Esophagus muscularis mucosa (tissue), 4 donors: ENCODE measurements around the gene NR2F6. TPM values are rescaled to one million over a fixed set of nuclear protein-coding genes. Genes with fewer than 3 reads are reported as not detected.

ENCODE experiments used
- DNase-seq: peaks from one replicate; pipeline ENCODE4 v3.0.0-alpha.2; 2017; ENCODE audit errors: extremely low spot score
- H3K27ac ChIP-seq, 4 donors: fragments of 200-600 bp; sonication (generic); replicated peaks in 1 of 4; 1 replicate in 3 of 4; 2 replicates in 1 of 4; pipeline ENCODE4 v1.5.1; 2016 to 2019; ENCODE audit warnings: mild to moderate bottlenecking in 1 of 4
- H3K27me3 ChIP-seq, 4 donors: fragments of 200-600 bp; sonication (generic); one replicate each; pipeline versions ENCODE4 v1.5.1 to v1.6.0; 2016 to 2019
- H3K36me3 ChIP-seq, 4 donors: fragments of 200-600 bp; sonication (generic); one replicate each; pipeline ENCODE4 v1.5.1; 2016 to 2019
- H3K4me1 ChIP-seq, 4 donors: fragments of 200-600 bp; sonication (generic); one replicate each; pipeline ENCODE4 v1.5.1; 2016 to 2019
- H3K4me3 ChIP-seq, 4 donors: fragments of 200-600 bp; sonication (generic); 1 replicate in 2 of 4; 2 replicates in 2 of 4; pipeline ENCODE4 v1.5.1; 2016 to 2019; ENCODE audit warnings: mild to moderate bottlenecking in 4 of 4, moderate library complexity in 1 of 4
- H3K9me3 ChIP-seq, 4 donors: fragments of 200-600 bp; sonication (generic); 1 replicate in 3 of 4; 2 replicates in 1 of 4; pipeline ENCODE4 v1.5.1; 2016 to 2019
- CTCF ChIP-seq, 3 experiments: fragments of 200-600 bp in 2 of 3; fragments of 450-650 bp in 1 of 3; sonication (generic) in 2 of 3; IDR thresholded peaks; one replicate each; pipeline ENCODE4 v1.5.1; 2017 to 2019; ENCODE audit warnings: antibody characterized with exemption in 3 of 3, mild to moderate bottlenecking in 2 of 3, moderate library complexity in 1 of 3
- EP300 ChIP-seq: sonication (generic); formaldehyde crosslinking; IDR thresholded peaks from one replicate; pipeline ENCODE4 v1.6.1; 2017; ENCODE audit warnings: antibody characterized with exemption
- POLR2A ChIP-seq: fragments of 450-650 bp; IDR thresholded peaks from one replicate; pipeline ENCODE4 v1.6.1; 2017; ENCODE audit warnings: antibody characterized with exemption, moderate library complexity, mild to moderate bottlenecking, low read depth
- POLR2AphosphoS5 ChIP-seq, 2 donors: sonication (generic); formaldehyde crosslinking; IDR thresholded peaks; one replicate each; pipeline ENCODE4 v1.6.1; 2017; ENCODE audit warnings: antibody characterized with exemption in 2 of 2
- WGBS: methylation state at CpG from one replicate; pipeline ENCODE4 v1.1.5; 2018; 5-methylcytosine and 5-hydroxymethylcytosine counted together
- intact Hi-C: fragments of 100-400 bp; cut with DNase I; formaldehyde crosslinking; loops from one replicate; pipeline ENCODE4 v1.15.1; 2023
- total RNA-seq, 4 donors: library from RNA; depleted of rRNA; stranded (reverse); fragments of >200 nt; gene quantifications; one replicate each; pipeline versions ENCODE4 v1.1.0 to v1.2.1, GENCODE V29; 2016

The NR2F6 gene
- total RNA-seq, 4 donors from 2014 or later = 38.6 to 88.0 (median 61.2) TPM

- no peak overlapping the region for H3K4me3 ChIP-seq
- H3K9me3 ChIP-seq = no peaks in the 10 kb centered on the region
- H3K4me1 ChIP-seq = peaks cover 6 to 25% (median 18%) of the 10 kb centered on the region in 4 donors
- 36% methylated on average over 14 of the region's 14 CpGs for WGBS
- DNase-seq = no peak
- intact Hi-C loops = no loop called here
- H3K36me3 ChIP-seq = peaks cover 0 to 35% (median 32%) of the 10 kb centered on the region in 4 donors
- TF ChIP-seq EP300 = no peak
- TF ChIP-seq POLR2A = no peak
- no peak for TF ChIP-seq POLR2AphosphoS5 (IDR thresholded peaks at IDR 0.05)
- no peak for TF ChIP-seq CTCF (IDR thresholded peaks at IDR 0.05)
- H3K27ac ChIP-seq = peak overlapping the region in 1 of 4 donors; percentile 27
- H3K27me3 ChIP-seq = no peaks in the 10 kb centered on the region
Measured at GRCh38 chr19:17220207-17220758, 25.4 kb downstream of the NR2F6 start.

GRCh38 chr19:17219286-17219685 lies 26.4 kb downstream of the NR2F6 start:
- DNase-seq = no peak
- intact Hi-C loops = loop anchor here (10.0 kb wide), 1 partner anchor 144 kb away; the partner anchor contains the start of genes HAUS8 and MYO9B
- no peak for TF ChIP-seq EP300
- no peak for TF ChIP-seq POLR2A
- no peak for TF ChIP-seq POLR2AphosphoS5 (IDR thresholded peaks at IDR 0.05)
- TF ChIP-seq CTCF (IDR thresholded peaks at IDR 0.05) = no peak
- WGBS = 93% methylated on average over 8 of the region's 8 CpGs
- Histone ChIP-seq H3K4me3 (no peak overlapping the region), H3K9me3 (no peaks in the 10 kb centered on the region), H3K36me3 (peaks cover 0 to 35% (median 32%) of the 10 kb centered on the region in 4 donors), H3K4me1 (peaks cover 14 to 31% (median 23%) of the 10 kb centered on the region in 4 donors), H3K27ac (no peak overlapping the region), H3K27me3 (no peaks in the 10 kb centered on the region)

GRCh38 chr19:17216058-17216670 lies 29.6 kb downstream of the NR2F6 start:
- Histone ChIP-seq H3K4me1 (peaks cover 14 to 31% (median 23%) of the 10 kb centered on the region in 4 donors), H3K9me3 (no peaks in the 10 kb centered on the region), H3K27me3 (no peaks in the 10 kb centered on the region), H3K4me3 (peak overlapping the region; percentile 61 to 91 (median 72)), H3K36me3 (peaks cover 7 to 54% (median 53%) of the 10 kb centered on the region in 4 donors), H3K27ac (peak overlapping the region; percentile 83 to 95 (median 90))
- no peak for TF ChIP-seq POLR2AphosphoS5 (IDR thresholded peaks at IDR 0.05)
- TF ChIP-seq EP300 = no peak
- no peak for TF ChIP-seq POLR2A
- no peak for TF ChIP-seq CTCF (IDR thresholded peaks at IDR 0.05)
- DNase-seq = no peak
- 91% methylated on average over 12 of the region's 13 CpGs for WGBS
- intact Hi-C loops = loop anchor here (10.0 kb wide), 1 partner anchor 141 kb away; the partner anchor contains the start of genes HAUS8 and MYO9B

- Histone ChIP-seq H3K4me1 (peaks cover 14 to 26% (median 23%) of the 10 kb centered on the region in 4 donors), H3K27me3 (no peaks in the 10 kb centered on the region), H3K27ac (peak within 1 kb of the TSS; percentile 83 to 95 (median 90)), H3K4me3 (peak within 1 kb of the TSS; percentile 61 to 91 (median 72)), H3K9me3 (no peaks in the 10 kb centered on the region), H3K36me3 (peaks cover 12 to 61% (median 60%) of the 10 kb centered on the region in 4 donors)
- intact Hi-C loops = loop anchor here (10.0 kb wide), 1 partner anchor 141 kb away; the partner anchor contains the start of genes HAUS8 and MYO9B
- TF ChIP-seq POLR2A (peak; percentile 12), CTCF (IDR thresholded peaks at IDR 0.05) (no peak), POLR2AphosphoS5 (IDR thresholded peaks at IDR 0.05) (peak; percentile 77 to 84)
- DNase-seq = peak; percentile 97
- under 1% methylated on average over 15 of the region's 56 CpGs for WGBS
Measured at GRCh38 chr19:17215127-17215971, 30.4 kb downstream of the NR2F6 start, which contains the start of gene USE1. USE1 (plus strand) TSS chr19:17215357; CDS start chr19:17215406, 49 bp downstream.
